PFSK-1 (cell line): Measurements from ENCODE around the gene PERCC1.

Experiments
- FOXP2 ChIP-seq: optimal IDR thresholded peaks from 2 replicates; pipeline ENCODE3; 2011; ENCODE audit warnings: borderline replicate concordance, control low read depth, inconsistent platforms; ENCODE audit not compliant: insufficient read depth; ENCODE audit errors: extremely low read length, extremely low read depth
- POLR2AphosphoS5 ChIP-seq: IDR thresholded peaks from 2 replicates; pipeline ENCODE4 v1.6.1; 2012; ENCODE audit warnings: low read depth, mild to moderate bottlenecking, control low read depth, low read length, moderate library complexity
- REST ChIP-seq, 2 experiments: IDR thresholded peaks; 2 replicates each; pipeline versions ENCODE4 v1.6.1 to v1.8.0; 2011 to 2012; ENCODE audit warnings: low read depth in 2 of 2, low read length in 2 of 2, control low read depth in 1 of 2, inconsistent platforms in 1 of 2, mild to moderate bottlenecking in 1 of 2, moderate library complexity in 1 of 2; ENCODE audit not compliant: insufficient read depth in 1 of 2
- SIN3A ChIP-seq: IDR thresholded peaks from 2 replicates; pipeline ENCODE4 v1.6.1; 2012; ENCODE audit warnings: mild to moderate bottlenecking, low read length, moderate library complexity, borderline replicate concordance; ENCODE audit not compliant: insufficient read depth
- TAF1 ChIP-seq: IDR thresholded peaks from 2 replicates; pipeline ENCODE4 v1.6.1; 2012; ENCODE audit warnings: low read length, control low read depth, borderline replicate concordance; ENCODE audit not compliant: insufficient read depth

- TF ChIP-seq POLR2AphosphoS5 (no peak), TAF1 (no peak), REST (IDR thresholded peaks at IDR 0.05; ENCODE audit: insufficient read depth in 1 of 2, low read depth in 2 of 2, low read length in 2 of 2) (no peak), SIN3A (no peak), FOXP2 (no peak)
Measured at GRCh38 chr16:1451702-1452392, 21.0 kb downstream of the PERCC1 start.
